GM10248 (cell line): ENCODE results near the gene NASP.
"Not testable (repeated sequence)": the region's sequence is repeated elsewhere in the genome, so short reads cannot be mapped to it uniquely, and the experiment has no call there.

Source experiments
- CTCF ChIA-PET: fragments of 300-600 bp; sonication (Branson Sonifier 250); formaldehyde crosslinking; extraction: SDS; loops from one replicate; lab custom pipeline; 2021; ENCODE audit warnings: antibody characterized with exemption; lab: Yijun Ruan, JAX
- POLR2A ChIA-PET: fragments of 350-650 bp; sonication (Branson Sonifier 250); formaldehyde crosslinking; extraction: SDS; loops from one replicate; lab custom pipeline; 2020; ENCODE audit warnings: antibody characterized with exemption; lab: Yijun Ruan, JAX
- DNase-seq: peaks from one replicate; pipeline ENCODE4 v3.0.0; 2012; ENCODE audit errors: extremely low spot score
- TF ChIP-seq, protein P1 (sequence below): IDR thresholded peaks from 2 replicates; pipeline ENCODE4 v1.5.1; 2012; ENCODE audit warnings: mild to moderate bottlenecking, low read depth; ENCODE audit errors: extremely low read depth, missing control alignments, control extremely low read depth

The NASP gene

GRCh38 chr1:45586769-45587168 lies 2.9 kb downstream of the NASP start:
- TF ChIP-seq, protein P1, sequence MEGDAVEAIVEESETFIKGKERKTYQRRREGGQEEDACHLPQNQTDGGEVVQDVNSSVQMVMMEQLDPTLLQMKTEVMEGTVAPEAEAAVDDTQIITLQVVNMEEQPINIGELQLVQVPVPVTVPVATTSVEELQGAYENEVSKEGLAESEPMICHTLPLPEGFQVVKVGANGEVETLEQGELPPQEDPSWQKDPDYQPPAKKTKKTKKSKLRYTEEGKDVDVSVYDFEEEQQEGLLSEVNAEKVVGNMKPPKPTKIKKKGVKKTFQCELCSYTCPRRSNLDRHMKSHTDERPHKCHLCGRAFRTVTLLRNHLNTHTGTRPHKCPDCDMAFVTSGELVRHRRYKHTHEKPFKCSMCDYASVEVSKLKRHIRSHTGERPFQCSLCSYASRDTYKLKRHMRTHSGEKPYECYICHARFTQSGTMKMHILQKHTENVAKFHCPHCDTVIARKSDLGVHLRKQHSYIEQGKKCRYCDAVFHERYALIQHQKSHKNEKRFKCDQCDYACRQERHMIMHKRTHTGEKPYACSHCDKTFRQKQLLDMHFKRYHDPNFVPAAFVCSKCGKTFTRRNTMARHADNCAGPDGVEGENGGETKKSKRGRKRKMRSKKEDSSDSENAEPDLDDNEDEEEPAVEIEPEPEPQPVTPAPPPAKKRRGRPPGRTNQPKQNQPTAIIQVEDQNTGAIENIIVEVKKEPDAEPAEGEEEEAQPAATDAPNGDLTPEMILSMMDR: no peak
- POLR2A ChIA-PET: interaction anchor here (0.6 to 1.2 kb wide), 8 partner anchors 9 to 787 kb away, joined by 3 to 6 read pairs (median 3); partner anchors contain the start of genes PLK3 and PRDX1
- DNase-seq: no peak
- CTCF ChIA-PET: interaction anchor here (1.1 to 1.4 kb wide), 2 partner anchors 13 to 97 kb away, joined by 3 read pairs; no protein-coding TSS in a partner anchor

GRCh38 chr1:45589861-45590260 lies 6.0 kb downstream of the NASP start:
- TF ChIP-seq, protein P1: no peak
- DNase-seq: no peak
- POLR2A ChIA-PET: interaction anchor here (0.7 kb wide), 1 partner anchor 939 kb away, joined by 4 read pairs; no protein-coding TSS in a partner anchor
- CTCF ChIA-PET: interaction anchor here (1.2 kb wide), 1 partner anchor 19 kb away, joined by 4 read pairs; no protein-coding TSS in a partner anchor

- ChIA-PET CTCF (interaction anchor here (1.3 kb wide), 1 partner anchor 25 kb away, joined by 3 read pairs; no protein-coding TSS in a partner anchor), POLR2A (interaction anchor here (1.3 kb wide), 1 partner anchor 10 kb away, joined by 4 read pairs; the partner anchor contains the start of gene NASP)
- DNase-seq: no peak
- TF ChIP-seq, protein P1: no peak
Measured at GRCh38 chr1:45594412-45594811, 10.6 kb downstream of the NASP start.

- DNase-seq, POLR2A ChIA-PET: not testable (repeated sequence)
- CTCF ChIA-PET: interaction anchor here (2.1 kb wide), 1 partner anchor 12 kb away, joined by 7 read pairs; no protein-coding TSS in a partner anchor
Measured at GRCh38 chr1:45596765-45597164, 12.9 kb downstream of the NASP start.

- no peak for DNase-seq
- TF ChIP-seq, protein P1: no peak
- ChIA-PET CTCF (interaction anchor here (1.4 kb wide), 1 partner anchor 9 kb away, joined by 5 read pairs; no protein-coding TSS in a partner anchor), POLR2A (no interaction called here)
Measured at GRCh38 chr1:45604239-45604638, 20.4 kb downstream of the NASP start.

DNA sequence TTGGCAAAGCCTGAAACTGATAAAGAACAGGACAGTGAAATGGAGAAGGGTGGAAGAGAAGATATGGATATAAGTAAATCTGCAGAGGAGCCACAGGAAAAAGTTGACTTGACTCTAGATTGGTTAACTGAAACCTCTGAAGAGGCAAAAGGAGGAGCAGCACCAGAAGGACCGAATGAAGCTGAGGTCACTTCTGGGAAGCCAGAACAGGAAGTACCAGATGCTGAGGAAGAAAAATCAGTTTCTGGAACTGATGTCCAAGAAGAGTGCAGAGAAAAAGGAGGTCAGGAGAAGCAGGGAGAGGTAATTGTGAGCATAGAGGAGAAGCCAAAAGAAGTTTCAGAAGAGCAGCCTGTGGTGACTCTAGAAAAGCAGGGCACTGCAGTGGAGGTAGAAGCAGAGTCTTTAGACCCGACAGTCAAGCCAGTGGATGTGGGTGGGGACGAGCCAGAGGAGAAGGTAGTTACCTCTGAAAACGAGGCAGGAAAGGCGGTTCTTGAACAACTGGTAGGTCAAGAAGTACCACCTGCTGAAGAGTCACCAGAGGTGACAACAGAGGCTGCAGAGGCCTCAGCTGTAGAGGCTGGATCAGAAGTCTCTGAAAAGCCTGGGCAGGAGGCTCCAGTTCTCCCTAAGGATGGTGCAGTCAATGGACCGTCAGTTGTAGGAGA lies 23.7 kb downstream of the NASP start:
- TF ChIP-seq, protein P1: no peak
- POLR2A ChIA-PET: no interaction called here
- CTCF ChIA-PET: interaction anchor here (1.5 kb wide), 1 partner anchor 10 kb away, joined by 7 read pairs; no protein-coding TSS in a partner anchor
- DNase-seq: no peak
